Fibroblast of lung (primary cell): ENCODE measurements around the gene FMNL3. TPM values are rescaled to one million over a fixed set of nuclear protein-coding genes. Genes with fewer than 3 reads are reported as not detected.

Experiments used
- DNase-seq, 2 donors: peaks; one replicate each; pipeline versions ENCODE4 v3.0.0 to v3.0.0-alpha.2; 2010; ENCODE audit warnings: low read depth in 2 of 2
- H2AFZ ChIP-seq: 2 replicates; pipeline ENCODE4 v1.5.1; 2012; ENCODE audit warnings: low read length, control low read depth, inconsistent platforms
- H3K27ac ChIP-seq: 2 replicates; pipeline ENCODE4 v1.5.1; 2011; ENCODE audit warnings: low read length, control low read depth; ENCODE audit not compliant: insufficient read depth
- H3K27me3 ChIP-seq: 2 replicates; pipeline ENCODE4 v1.5.1; 2011; ENCODE audit warnings: mild to moderate bottlenecking, low read length; ENCODE audit not compliant: control insufficient read depth, insufficient read depth
- H3K36me3 ChIP-seq: 2 replicates; pipeline ENCODE4 v1.5.1; 2011; ENCODE audit warnings: low read length; ENCODE audit not compliant: control insufficient read depth, insufficient read depth
- H3K4me1 ChIP-seq: 2 replicates; pipeline ENCODE4 v1.5.1; 2011; ENCODE audit warnings: low read length; ENCODE audit not compliant: control insufficient read depth, insufficient read depth; ENCODE audit errors: extremely low read depth
- H3K4me2 ChIP-seq: 2 replicates; pipeline ENCODE4 v1.5.1; 2011; ENCODE audit warnings: low read length, control low read depth; ENCODE audit not compliant: insufficient read depth; ENCODE audit errors: extremely low read depth
- H3K4me3 ChIP-seq, 4 experiments: fragments of 200-600 bp in 1 of 4; sonication (generic) in 1 of 4; replicated peaks in 1 of 4; 2 replicates each; pipeline ENCODE4 v1.5.1; 2011 to 2016; ENCODE audit warnings: low read length in 4 of 4, low read depth in 3 of 4, mild to moderate bottlenecking in 3 of 4, control low read depth in 2 of 4, inconsistent platforms in 1 of 4, mixed read lengths in 1 of 4; ENCODE audit not compliant: insufficient read depth in 1 of 4; ENCODE audit errors: control extremely low read depth in 1 of 4
- H3K79me2 ChIP-seq: 2 replicates; pipeline ENCODE4 v1.5.1; 2012; ENCODE audit warnings: mild to moderate bottlenecking, low read length, inconsistent platforms; ENCODE audit not compliant: control insufficient read depth, insufficient read depth
- H3K9ac ChIP-seq: 2 replicates; pipeline ENCODE4 v1.5.1; 2011; ENCODE audit warnings: mild to moderate bottlenecking, low read length, control low read depth; ENCODE audit not compliant: insufficient read depth
- H3K9me3 ChIP-seq: 2 replicates; pipeline ENCODE4 v1.5.1; 2012; ENCODE audit warnings: low read depth, low read length; ENCODE audit not compliant: control insufficient read depth, insufficient read depth
- H4K20me1 ChIP-seq: 2 replicates; pipeline ENCODE4 v1.5.1; 2011; ENCODE audit warnings: low read length; ENCODE audit not compliant: control insufficient read depth, insufficient read depth; ENCODE audit errors: extremely low read depth
- CTCF ChIP-seq, 2 donors: IDR thresholded peaks in 1 of 2; conservative IDR thresholded peaks in 1 of 2; 1 replicate in 1 of 2; 2 replicates in 1 of 2; pipeline ENCODE4 v1.5.1; 2011 to 2012; ENCODE audit warnings: low read length in 2 of 2, control low read depth in 1 of 2, inconsistent platforms in 1 of 2, low read depth in 1 of 2, mild to moderate bottlenecking in 1 of 2
- EZH2 ChIP-seq: IDR thresholded peaks from 2 replicates; pipeline ENCODE4 v1.5.1; 2012; ENCODE audit warnings: low read length, control low read depth, mild to moderate bottlenecking; ENCODE audit errors: missing control alignments
- polyA plus RNA-seq, 2 donors: library from polyadenylated mRNA; depleted of rRNA in 1 of 2; stranded (reverse) in 1 of 2; unstranded in 1 of 2; fragments of >200 nt; gene quantifications; 2 replicates each; pipeline ENCODE4 v1.2.1, GENCODE V29; 2011 to 2012; ENCODE audit warnings: missing spikeins in 1 of 2
- total RNA-seq: library from RNA; depleted of rRNA; stranded (reverse); fragments of >200 nt; gene quantifications from 2 replicates; pipeline ENCODE4 v1.2.1, GENCODE V29; 2014

The FMNL3 gene
- total and polyA plus RNA-seq, 2 donors (not counting 1 experiment from before 2014, with no cell fraction given), result 15.0 to 22.5 TPM

GRCh38 chr12:49627752-49628360 is 79.3 kb downstream of the FMNL3 start:
- Histone ChIP-seq H3K4me3 (no peak overlapping the region), H3K9ac (no peak overlapping the region), H3K4me1 (peaks cover 3% of the 10 kb centered on the region), H3K27ac (no peak overlapping the region), H3K27me3 (no peaks in the 10 kb centered on the region), H3K36me3 (no peaks in the 10 kb centered on the region), H3K9me3 (no peaks in the 10 kb centered on the region), H2AFZ (no peak overlapping the region), H3K79me2 (no peaks in the 10 kb centered on the region), H4K20me1 (no peaks in the 10 kb centered on the region), H3K4me2 (no peak overlapping the region)
- TF ChIP-seq EZH2 (no peak), CTCF (conservative IDR thresholded peaks at IDR 0.05 in 1 of 2, IDR thresholded peaks at IDR 0.05 in 1 of 2; ENCODE audit: low read depth in 1 of 2, low read length in 2 of 2) (no peak)
- DNase-seq, result peak in 1 of 2 donors; percentile 72

GRCh38 chr12:49626836-49627235 is 80.4 kb downstream of the FMNL3 start:
- TF ChIP-seq EZH2, result no peak
- H3K4me1 ChIP-seq, result peaks cover 10% of the 10 kb centered on the region
- no peaks in the 10 kb centered on the region for H4K20me1 ChIP-seq
- DNase-seq, result no peak
- no peak overlapping the region for H3K9ac ChIP-seq
- no peaks in the 10 kb centered on the region for H3K79me2 ChIP-seq
- no peak overlapping the region for H3K4me2 ChIP-seq
- no peaks in the 10 kb centered on the region for H3K27me3 ChIP-seq
- no peaks in the 10 kb centered on the region for H3K9me3 ChIP-seq
- no peaks in the 10 kb centered on the region for H3K36me3 ChIP-seq
- no peak overlapping the region for H3K4me3 ChIP-seq
- H3K27ac ChIP-seq, result no peak overlapping the region
- no peak overlapping the region for H2AFZ ChIP-seq

GRCh38 chr12:49626169-49626835 is 80.9 kb downstream of the FMNL3 start:
- H2AFZ ChIP-seq, result no peak overlapping the region
- peaks cover 13% of the 10 kb centered on the region for H3K4me1 ChIP-seq
- TF ChIP-seq CTCF (conservative IDR thresholded peaks at IDR 0.05 in 1 of 2, IDR thresholded peaks at IDR 0.05 in 1 of 2; ENCODE audit: low read depth in 1 of 2, low read length in 2 of 2), result no peak
- no peak for TF ChIP-seq EZH2
- no peaks in the 10 kb centered on the region for H4K20me1 ChIP-seq
- H3K79me2 ChIP-seq, result no peaks in the 10 kb centered on the region
- no peak overlapping the region for H3K4me2 ChIP-seq
- no peak overlapping the region for H3K27ac ChIP-seq
- no peak overlapping the region for H3K4me3 ChIP-seq
- DNase-seq, result no peak
- no peak overlapping the region for H3K9ac ChIP-seq
- no peaks in the 10 kb centered on the region for H3K36me3 ChIP-seq
- no peaks in the 10 kb centered on the region for H3K27me3 ChIP-seq
- H3K9me3 ChIP-seq, result no peaks in the 10 kb centered on the region
